Loucy (cell line): ENCODE measurements around the gene TOMM40L.
"Not testable (repeated sequence)": the region's sequence is repeated elsewhere in the genome, so short reads cannot be mapped to it uniquely, and the experiment has no call there.

Experiments
- H2AFZ ChIP-seq: fragments of 200-600 bp; sonication (generic); 2 replicates; pipeline ENCODE4 v1.6.0; 2016; ENCODE audit warnings: antibody characterized with exemption, mild to moderate bottlenecking, low read length, moderate library complexity
- H3F3A ChIP-seq: fragments of 200-600 bp; 2 replicates; pipeline ENCODE4 v1.6.0; 2016; ENCODE audit warnings: antibody characterized with exemption, low read depth, mild to moderate bottlenecking
- H3K27me3 ChIP-seq: fragments of 200-600 bp; sonication (generic); 2 replicates; pipeline ENCODE4 v1.6.1; 2014; ENCODE audit warnings: low read length, mild to moderate bottlenecking; ENCODE audit not compliant: insufficient read depth, poor library complexity, severe bottlenecking
- H3K36me3 ChIP-seq: fragments of 200-600 bp; sonication (generic); 2 replicates; pipeline ENCODE4 v1.6.1; 2016; ENCODE audit warnings: low read length; ENCODE audit not compliant: insufficient read depth
- H3K4me1 ChIP-seq: fragments of 200-600 bp; sonication (generic); 2 replicates; pipeline ENCODE4 v1.5.1; 2014; ENCODE audit warnings: low read length, mild to moderate bottlenecking; ENCODE audit not compliant: insufficient read depth, poor library complexity, severe bottlenecking
- H3K4me2 ChIP-seq: fragments of 200-600 bp; sonication (generic); 2 replicates; pipeline ENCODE4 v1.6.0; 2014; ENCODE audit warnings: antibody characterized with exemption, low read length, low read depth, mild to moderate bottlenecking; ENCODE audit not compliant: poor library complexity, severe bottlenecking
- H3K4me3 ChIP-seq: fragments of 200-600 bp; sonication (generic); 2 replicates; pipeline ENCODE4 v1.5.1; 2014; ENCODE audit warnings: low read length, mild to moderate bottlenecking, mixed read lengths; ENCODE audit not compliant: poor library complexity, severe bottlenecking
- H3K79me2 ChIP-seq: fragments of 200-600 bp; sonication (generic); 2 replicates; pipeline ENCODE4 v1.6.1; 2014; ENCODE audit warnings: low read length; ENCODE audit not compliant: insufficient read depth
- H3K9ac ChIP-seq: fragments of 200-600 bp; sonication (generic); 2 replicates; pipeline ENCODE4 v1.6.0; 2014; ENCODE audit warnings: mild to moderate bottlenecking, low read depth, low read length, moderate library complexity; ENCODE audit not compliant: poor library complexity, severe bottlenecking
- H3K9me2 ChIP-seq: fragments of 200-600 bp; sonication (generic); replicated peaks from 2 replicates; pipeline ENCODE4 v1.6.1; 2016; ENCODE audit warnings: low read depth, low read length, mixed read lengths
- H3K9me3 ChIP-seq: fragments of 200-600 bp; sonication (generic); 2 replicates; pipeline ENCODE4 v1.6.1; 2014; ENCODE audit warnings: mild to moderate bottlenecking, antibody characterized with exemption, low read length, low read depth; ENCODE audit not compliant: insufficient read depth
- H4K20me1 ChIP-seq: fragments of 200-600 bp; sonication (generic); 2 replicates; pipeline ENCODE4 v1.6.0; 2014; ENCODE audit warnings: antibody characterized with exemption, low read length, mild to moderate bottlenecking; ENCODE audit not compliant: insufficient read depth, poor library complexity, severe bottlenecking
- EZH2phosphoT487 ChIP-seq: fragments of 200-600 bp; IDR thresholded peaks from 2 replicates; pipeline ENCODE4 v1.6.1; 2018; ENCODE audit warnings: antibody characterized with exemption, mild to moderate bottlenecking, moderate library complexity, borderline replicate concordance
- TF ChIP-seq, protein P1 (sequence below): fragments of 200-600 bp; sonication (generic); conservative IDR thresholded peaks from 2 replicates; pipeline ENCODE4 v1.5.1; 2014; ENCODE audit warnings: mild to moderate bottlenecking, antibody characterized with exemption, low read length

TOMM40L gene

DNA sequence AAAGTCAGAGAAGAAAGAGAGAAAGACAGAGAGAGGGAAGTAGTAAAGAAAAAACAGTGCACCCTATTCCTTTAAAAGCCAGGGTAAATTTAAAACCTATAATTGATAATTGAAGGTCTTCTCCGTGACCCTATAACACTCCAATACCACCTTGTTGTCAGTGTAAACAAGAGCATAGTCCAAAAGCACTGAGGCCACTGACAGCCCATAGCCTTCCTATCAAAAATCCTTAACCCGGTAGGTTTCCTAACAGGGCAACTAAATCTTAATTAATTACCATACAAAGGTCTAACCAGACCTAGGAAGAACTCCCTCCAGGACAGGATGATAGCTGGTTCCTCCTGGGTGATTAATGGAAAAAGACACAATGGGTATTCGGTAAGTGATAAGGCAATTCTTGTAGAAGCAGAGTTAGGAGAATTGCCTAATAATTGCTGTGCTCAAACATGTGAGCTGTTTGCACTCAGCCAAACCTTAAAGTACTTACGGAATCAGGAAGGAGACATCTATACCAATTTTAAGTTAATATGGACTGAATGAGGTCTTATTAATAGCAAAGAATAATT is 30.2 kb downstream of the TOMM40L start:
- not testable (repeated sequence) for H2AFZ ChIP-seq, H3K79me2 ChIP-seq, H3K4me3 ChIP-seq, H4K20me1 ChIP-seq, H3K4me2 ChIP-seq, H3K9me3 ChIP-seq, H3F3A ChIP-seq, H3K4me1 ChIP-seq, H3K36me3 ChIP-seq, H3K9ac ChIP-seq, H3K27me3 ChIP-seq, H3K9me2 ChIP-seq

GRCh38 chr1:161257109-161257508 is 31.2 kb downstream of the TOMM40L start:
- not testable (repeated sequence) for H3K9me3 ChIP-seq, H3K27me3 ChIP-seq, H3K9me2 ChIP-seq, H3K4me3 ChIP-seq, H3K36me3 ChIP-seq, H2AFZ ChIP-seq, H3K4me2 ChIP-seq, H3F3A ChIP-seq, H3K4me1 ChIP-seq, H3K79me2 ChIP-seq, H4K20me1 ChIP-seq, H3K9ac ChIP-seq

- Histone ChIP-seq H3K79me2 (no peaks in the 10 kb centered on the region), H4K20me1 (no peaks in the 10 kb centered on the region), H3F3A (no peaks in the 10 kb centered on the region), H3K4me3 (no peak within 1 kb of the TSS), H3K27me3 (no peaks in the 10 kb centered on the region), H3K4me1 (peaks cover 9% of the 10 kb centered on the region), H3K36me3 (no peaks in the 10 kb centered on the region), H3K9me2 (no peaks in the 10 kb centered on the region), H3K9me3 (peaks cover 3% of the 10 kb centered on the region; the same call in 1 of the 2 replicates), H3K9ac (no peak within 1 kb of the TSS), H2AFZ (no peak within 1 kb of the TSS), H3K4me2 (no peak within 1 kb of the TSS)
- TF ChIP-seq EZH2phosphoT487: no peak
- TF ChIP-seq, protein P1, sequence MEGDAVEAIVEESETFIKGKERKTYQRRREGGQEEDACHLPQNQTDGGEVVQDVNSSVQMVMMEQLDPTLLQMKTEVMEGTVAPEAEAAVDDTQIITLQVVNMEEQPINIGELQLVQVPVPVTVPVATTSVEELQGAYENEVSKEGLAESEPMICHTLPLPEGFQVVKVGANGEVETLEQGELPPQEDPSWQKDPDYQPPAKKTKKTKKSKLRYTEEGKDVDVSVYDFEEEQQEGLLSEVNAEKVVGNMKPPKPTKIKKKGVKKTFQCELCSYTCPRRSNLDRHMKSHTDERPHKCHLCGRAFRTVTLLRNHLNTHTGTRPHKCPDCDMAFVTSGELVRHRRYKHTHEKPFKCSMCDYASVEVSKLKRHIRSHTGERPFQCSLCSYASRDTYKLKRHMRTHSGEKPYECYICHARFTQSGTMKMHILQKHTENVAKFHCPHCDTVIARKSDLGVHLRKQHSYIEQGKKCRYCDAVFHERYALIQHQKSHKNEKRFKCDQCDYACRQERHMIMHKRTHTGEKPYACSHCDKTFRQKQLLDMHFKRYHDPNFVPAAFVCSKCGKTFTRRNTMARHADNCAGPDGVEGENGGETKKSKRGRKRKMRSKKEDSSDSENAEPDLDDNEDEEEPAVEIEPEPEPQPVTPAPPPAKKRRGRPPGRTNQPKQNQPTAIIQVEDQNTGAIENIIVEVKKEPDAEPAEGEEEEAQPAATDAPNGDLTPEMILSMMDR: no peak
Measured at GRCh38 chr1:161258439-161259344, 32.8 kb downstream of the TOMM40L start, which contains the start of gene PCP4L1. Gene PCP4L1, plus strand, starts transcription at chr1:161258745. Its CDS starts 230 bp downstream, at chr1:161258975.

- H3K4me2 ChIP-seq: no peak overlapping the region
- H2AFZ ChIP-seq: no peak overlapping the region
- H4K20me1 ChIP-seq: no peaks in the 10 kb centered on the region
- no peaks in the 10 kb centered on the region for H3K27me3 ChIP-seq
- no peaks in the 10 kb centered on the region for H3K9me2 ChIP-seq
- H3K79me2 ChIP-seq: no peaks in the 10 kb centered on the region
- H3K4me1 ChIP-seq: peaks cover 9% of the 10 kb centered on the region
- H3K36me3 ChIP-seq: no peaks in the 10 kb centered on the region
- TF ChIP-seq, protein P1: no peak
- TF ChIP-seq EZH2phosphoT487: no peak
- H3K4me3 ChIP-seq: no peak overlapping the region
- H3F3A ChIP-seq: no peaks in the 10 kb centered on the region
- peaks cover 3% of the 10 kb centered on the region; the same call in 1 of the 2 replicates for H3K9me3 ChIP-seq
- H3K9ac ChIP-seq: no peak overlapping the region
Measured at GRCh38 chr1:161259345-161259702, 33.5 kb downstream of the TOMM40L start.
